H1 (cell line): ENCODE data around the gene FUT6. TPM values are rescaled to one million over a fixed set of nuclear protein-coding genes. Genes with fewer than 3 reads are reported as not detected.

Experiments used
- CTCF ChIA-PET: fragments of 300-600 bp; sonication (Branson Sonifier 250); formaldehyde crosslinking; loops from one replicate; lab custom pipeline; 2021; ENCODE audit not compliant: partially characterized antibody; lab: Charles Lee
- POLR2A ChIA-PET: fragments of 300-600 bp; sonication (Branson Sonifier 250); formaldehyde crosslinking; loops from one replicate; lab custom pipeline; 2021; ENCODE audit warnings: inconsistent platforms; ENCODE audit not compliant: partially characterized antibody; lab: Charles Lee
- DNase-seq, 2 experiments: peaks; one replicate each; pipeline versions ENCODE4 v3.0.0 to v3.0.0-alpha.2; 2010 to 2022; ENCODE audit warnings: low spot score in 2 of 2, low read depth in 1 of 2, mixed read lengths in 1 of 2
- FAIRE-seq: peaks from 2 replicates; lab custom pipeline; 2011; peaks lifted over from hg19 to GRCh38; lab: Jason Lieb, UNC
- H2AFZ ChIP-seq: 2 replicates; pipeline ENCODE4 v1.8.1; 2012; ENCODE audit warnings: low read length, inconsistent platforms
- H2AK5ac ChIP-seq: 2 replicates; pipeline ENCODE4 v1.6.1; 2013; ENCODE audit warnings: low read depth, low read length
- H2BK120ac ChIP-seq: replicated peaks from 2 replicates; pipeline ENCODE3; 2013; ENCODE audit warnings: low read depth, low read length, inconsistent platforms
- H2BK12ac ChIP-seq: 2 replicates; pipeline ENCODE4 v1.6.1; 2013; ENCODE audit warnings: low read depth, low read length
- H2BK15ac ChIP-seq: 2 replicates; pipeline ENCODE4 v1.6.1; 2013; ENCODE audit warnings: low read length
- H2BK20ac ChIP-seq: 2 replicates; pipeline ENCODE4 v1.6.1; 2013; ENCODE audit warnings: low read length
- H2BK5ac ChIP-seq: 2 replicates; pipeline ENCODE4 v1.6.1; 2013; ENCODE audit warnings: low read depth, low read length
- H3K14ac ChIP-seq: 2 replicates; pipeline ENCODE4 v1.6.1; 2013; ENCODE audit warnings: inconsistent platforms; ENCODE audit not compliant: insufficient read length
- H3K18ac ChIP-seq: 2 replicates; pipeline ENCODE4 v1.6.1; 2013; ENCODE audit warnings: low read length; ENCODE audit errors: extremely low read depth
- H3K23ac ChIP-seq: 2 replicates; pipeline ENCODE4 v1.6.1; 2013; ENCODE audit warnings: inconsistent platforms; ENCODE audit not compliant: insufficient read length
- H3K23me2 ChIP-seq: 2 replicates; pipeline ENCODE4 v1.6.1; 2013; ENCODE audit warnings: low read depth, low read length
- H3K27ac ChIP-seq: 2 replicates; pipeline ENCODE4 v1.6.1; 2011; ENCODE audit warnings: low read depth, low read length, inconsistent platforms
- H3K27me3 ChIP-seq, 4 experiments: replicated peaks in 1 of 4; 1 replicate in 1 of 4; 2 replicates in 3 of 4; pipeline versions ENCODE4 v1.6.1 to v1.8.1; 2011 to 2013; ENCODE audit warnings: low read length in 3 of 4, mild to moderate bottlenecking in 3 of 4, inconsistent platforms in 2 of 4, mixed read lengths in 2 of 4, moderate library complexity in 1 of 4; ENCODE audit not compliant: control insufficient read depth in 3 of 4, insufficient read depth in 3 of 4; ENCODE audit errors: extremely low read depth in 1 of 4
- H3K36me3 ChIP-seq, 4 experiments: 2 replicates each; pipeline versions ENCODE4 v1.6.1 to v1.8.1; 2011 to 2013; ENCODE audit warnings: mild to moderate bottlenecking in 4 of 4, low read length in 3 of 4, moderate library complexity in 2 of 4, control low read depth in 1 of 4, inconsistent platforms in 1 of 4; ENCODE audit not compliant: insufficient read depth in 4 of 4, control insufficient read depth in 2 of 4
- H3K4ac ChIP-seq: replicated peaks from 2 replicates; pipeline ENCODE3; 2013; ENCODE audit warnings: low read length, low read depth, mixed read lengths, inconsistent platforms; ENCODE audit not compliant: insufficient read length
- H3K4me1 ChIP-seq, 4 experiments: replicated peaks in 1 of 4; 1 replicate in 1 of 4; 2 replicates in 3 of 4; pipeline versions ENCODE4 v1.6.1 to v1.8.1; 2011 to 2013; ENCODE audit warnings: low read length in 3 of 4, inconsistent platforms in 2 of 4, mixed read lengths in 1 of 4; ENCODE audit not compliant: insufficient read depth in 4 of 4, control insufficient read depth in 3 of 4
- H3K4me2 ChIP-seq, 2 experiments: 2 replicates each; pipeline versions ENCODE4 v1.6.1 to v1.8.1; 2011 to 2013; ENCODE audit warnings: low read depth in 2 of 2, low read length in 2 of 2, control low read depth in 1 of 2, inconsistent platforms in 1 of 2, mild to moderate bottlenecking in 1 of 2; ENCODE audit not compliant: insufficient read depth in 1 of 2
- H3K4me3 ChIP-seq, 4 experiments: fragments of 200-600, 300-600 bp in 1 of 4; sonication (generic), shearing (Covaris generic), sonication (Bioruptor Twin) in 1 of 4; 2 replicates each; pipeline versions ENCODE4 v1.5.1 to v1.8.1; 2011 to 2016; ENCODE audit warnings: low read length in 4 of 4, low read depth in 3 of 4, control low read depth in 2 of 4, inconsistent platforms in 2 of 4, mild to moderate bottlenecking in 2 of 4, mixed read lengths in 1 of 4, moderate library complexity in 1 of 4; ENCODE audit not compliant: insufficient read depth in 2 of 4; ENCODE audit errors: extremely low read depth in 1 of 4
- H3K56ac ChIP-seq: replicated peaks from 2 replicates; pipeline ENCODE3; 2013; ENCODE audit warnings: low read depth, mild to moderate bottlenecking, mixed read lengths, low read length, inconsistent platforms; ENCODE audit not compliant: insufficient read length
- H3K79me1 ChIP-seq: 2 replicates; pipeline ENCODE4 v1.6.1; 2013; ENCODE audit warnings: low read depth, low read length, control low read depth
- H3K79me2 ChIP-seq, 2 experiments: 2 replicates each; pipeline versions ENCODE4 v1.6.1 to v1.8.1; 2012 to 2013; ENCODE audit warnings: low read length in 2 of 2, mild to moderate bottlenecking in 2 of 2, inconsistent platforms in 1 of 2; ENCODE audit not compliant: insufficient read depth in 2 of 2, control insufficient read depth in 1 of 2
- H3K9ac ChIP-seq, 4 experiments: replicated peaks in 1 of 4; 1 replicate in 1 of 4; 2 replicates in 3 of 4; pipeline versions ENCODE4 v1.6.1 to v1.8.1; 2011 to 2013; ENCODE audit warnings: low read depth in 3 of 4, low read length in 3 of 4, control low read depth in 2 of 4, mild to moderate bottlenecking in 2 of 4, moderate library complexity in 2 of 4, inconsistent platforms in 1 of 4; ENCODE audit errors: extremely low read depth in 1 of 4
- H3K9me3 ChIP-seq, 2 experiments: 2 replicates each; pipeline versions ENCODE4 v1.6.1 to v1.8.1; 2012 to 2013; ENCODE audit warnings: mild to moderate bottlenecking in 2 of 2, moderate library complexity in 2 of 2, control low read depth in 1 of 2, inconsistent platforms in 1 of 2, low read depth in 1 of 2, low read length in 1 of 2, mixed read lengths in 1 of 2; ENCODE audit not compliant: insufficient read depth in 2 of 2
- H4K20me1 ChIP-seq, 2 experiments: replicated peaks in 1 of 2; 2 replicates each; pipeline versions ENCODE3 to v1.8.1; 2011 to 2013; ENCODE audit warnings: inconsistent platforms in 2 of 2, low read length in 2 of 2, mild to moderate bottlenecking in 1 of 2; ENCODE audit not compliant: insufficient read depth in 2 of 2, control insufficient read depth in 1 of 2
- H4K5ac ChIP-seq: 2 replicates; pipeline ENCODE4 v1.6.1; 2013; ENCODE audit warnings: low read length, low read depth, mixed read lengths, inconsistent platforms; ENCODE audit not compliant: insufficient read length
- H4K8ac ChIP-seq: 2 replicates; pipeline ENCODE4 v1.8.0; 2013; ENCODE audit warnings: mild to moderate bottlenecking, moderate library complexity, low read length, inconsistent platforms; ENCODE audit not compliant: insufficient read depth; ENCODE audit errors: extremely low read depth
- H4K91ac ChIP-seq: replicated peaks from 2 replicates; pipeline ENCODE3; 2013; ENCODE audit warnings: low read length, mixed read lengths, inconsistent platforms; ENCODE audit not compliant: insufficient read length
- CBX8 ChIP-seq: fragments of 300-800, 300-1000 bp; sonication (generic); IDR thresholded peaks from 2 replicates; pipeline ENCODE4 v1.7.1; 2016; ENCODE audit warnings: low read depth, low read length, borderline replicate concordance
- CEBPB ChIP-seq: IDR thresholded peaks from 2 replicates; pipeline ENCODE4 v1.6.1; 2012; ENCODE audit warnings: low read depth, low read length
- GTF2F1 ChIP-seq: IDR thresholded peaks from 2 replicates; pipeline ENCODE4 v1.6.1; 2012; ENCODE audit warnings: low read depth, low read length, improper control_type of control experiment, borderline replicate concordance
- KDM5A ChIP-seq: fragments of 200-600 bp; IDR thresholded peaks from 2 replicates; pipeline ENCODE4 v1.7.1; 2012; ENCODE audit warnings: mild to moderate bottlenecking, low read length, inconsistent platforms, mixed read lengths
- PHF8 ChIP-seq: fragments of 200-600 bp; sonication (generic); conservative IDR thresholded peaks from 2 replicates; pipeline ENCODE4 v1.7.1; 2012; ENCODE audit warnings: low read depth, mild to moderate bottlenecking, inconsistent platforms, low read length, moderate library complexity
- RAD21 ChIP-seq, 2 experiments: IDR thresholded peaks in 1 of 2; conservative IDR thresholded peaks in 1 of 2; 2 replicates each; pipeline ENCODE4 v1.6.1; 2011; ENCODE audit warnings: low read depth in 2 of 2, low read length in 2 of 2, improper control_type of control experiment in 1 of 2, inconsistent platforms in 1 of 2, mild to moderate bottlenecking in 1 of 2, moderate library complexity in 1 of 2
- RNF2 ChIP-seq: fragments of 200-900, 300-1000 bp; sonication (generic); IDR thresholded peaks from 2 replicates; pipeline ENCODE4 v1.7.1; 2016; ENCODE audit warnings: borderline replicate concordance, low read depth, mild to moderate bottlenecking, antibody characterized with exemption, low read length; ENCODE audit not compliant: poor library complexity, severe bottlenecking; ENCODE audit errors: missing control alignments
- SIX5 ChIP-seq: IDR thresholded peaks from 2 replicates; pipeline ENCODE4 v1.6.1; 2011; ENCODE audit warnings: mild to moderate bottlenecking, low read depth, low read length
- TBP ChIP-seq: IDR thresholded peaks from 2 replicates; pipeline ENCODE4 v1.6.1; 2011; ENCODE audit warnings: low read depth, low read length, improper control_type of control experiment
- ZNF274 ChIP-seq: IDR thresholded peaks from 2 replicates; pipeline ENCODE4 v1.7.0; 2012; ENCODE audit warnings: low read length, borderline replicate concordance; ENCODE audit errors: extremely low read depth
- WGBS, 2 experiments: shearing (Covaris generic) in 1 of 2; methylation state at CpG; one replicate each; pipeline versions ENCODE4 v1.1.6 to v1.1.7; 2013 to 2015; ENCODE audit warnings: low lambda C conversion rate in 2 of 2, mixed read lengths in 2 of 2, inconsistent platforms in 1 of 2, low coverage in 1 of 2, missing lambda C conversion rate in 1 of 2; ENCODE audit not compliant: insufficient replicate concordance in 2 of 2, insufficient coverage in 1 of 2, insufficient read length in 1 of 2; ENCODE audit errors: extremely low coverage in 1 of 2, missing lambda C conversion rate in 1 of 2; 5-methylcytosine and 5-hydroxymethylcytosine counted together
- polyA plus RNA-seq, 7 experiments: library from polyadenylated mRNA; depleted of rRNA in 3 of 7; stranded (reverse) in 5 of 7; unstranded in 2 of 7; fragments of >200 nt in 5 of 7; fragments of 200-250 nt in 2 of 7; gene quantifications; 1 replicate in 5 of 7; 2 replicates in 1 of 7; 4 replicates in 1 of 7; pipeline versions ENCODE4 v1.2.1 to v1.2.3, GENCODE V29; 2011 to 2013; ENCODE audit warnings: missing spikeins in 2 of 7, mixed read lengths in 2 of 7
- total RNA-seq: library from RNA; stranded (reverse); fragmentation: NEBNext Ultra II Directional; extraction: Animal tissue kit (Norgen Biotek cat#: 25700); gene quantifications from 2 replicates; pipeline ENCODE4 v1.2.1, GENCODE V29; 2021
- TF ChIP-seq, protein P1 (sequence below): IDR thresholded peaks from 2 replicates; pipeline ENCODE4 v1.6.1; 2012; ENCODE audit warnings: inconsistent platforms

Gene FUT6
- total and polyA plus RNA-seq, 2 of the 8 experiments (the other 6 are each of a cell fraction or from before 2014, with no cell fraction given) = not detected

DNA sequence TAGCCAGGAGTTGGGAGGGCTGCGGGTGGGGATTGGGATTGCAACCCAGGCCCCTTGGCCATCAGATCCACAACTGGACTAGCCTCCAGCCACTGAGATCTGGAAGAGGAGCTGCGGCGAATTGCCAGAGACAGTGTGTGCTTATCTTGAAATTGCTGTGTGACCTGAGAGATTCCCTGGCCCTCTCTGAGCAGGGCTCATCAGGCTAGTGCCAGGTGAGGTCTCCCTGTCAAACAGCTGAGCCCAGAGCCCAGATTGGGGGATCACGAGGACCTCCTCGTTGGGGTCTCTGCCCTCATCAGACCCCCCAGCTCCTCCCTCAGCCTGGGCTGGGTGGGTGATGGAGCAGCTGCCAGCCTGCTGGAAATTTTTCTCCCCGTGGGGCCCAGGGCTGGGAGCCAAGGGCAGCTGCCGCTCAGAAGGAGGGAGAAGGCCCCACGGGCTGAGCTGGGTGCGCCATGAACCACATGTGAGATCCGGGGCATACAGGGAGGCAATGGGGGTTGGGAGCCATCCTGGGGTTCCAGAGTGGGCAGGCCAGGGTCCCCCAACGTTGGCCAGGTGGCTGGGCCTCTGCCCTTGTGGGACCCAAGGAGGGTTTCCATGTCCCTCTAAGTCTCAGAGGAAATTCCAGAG is 23.6 kb upstream of the FUT6 start:
- 63% methylated on average over 4 of the region's 11 CpGs; no CpG with 5 or more reads in 1 of the 2 experiments for whole genome bisulfite sequencing, 2 experiments
- Histone ChIP-seq H4K20me1 (no peaks in the 10 kb centered on the region), H3K79me2 (no peaks in the 10 kb centered on the region), H2BK120ac (no peak overlapping the region), H4K8ac (no peak overlapping the region), H2BK15ac (no peak overlapping the region), H2BK5ac (no peak overlapping the region), H3K56ac (no peak overlapping the region), H3K23me2 (no peaks in the 10 kb centered on the region), H3K4me3 (no peak overlapping the region), H3K4me2 (no peak overlapping the region), H2AK5ac (no peak overlapping the region), H3K23ac (no peak overlapping the region), H3K4me1 (no peaks in the 10 kb centered on the region; a peak in 1 of 7 replicates), H3K36me3 (no peaks in the 10 kb centered on the region), H2BK20ac (no peak overlapping the region), H3K27me3 (peaks cover 0 to 2% (median under 1%) of the 10 kb centered on the region in 4 experiments; a peak in 2 of 7 replicates), H2BK12ac (no peak overlapping the region), H3K9ac (no peak overlapping the region), H4K91ac (no peak overlapping the region), H4K5ac (no peak overlapping the region), H3K79me1 (no peaks in the 10 kb centered on the region), H2AFZ (no peak overlapping the region), H3K27ac (no peak overlapping the region), H3K9me3 (no peaks in the 10 kb centered on the region), H3K4ac (no peak overlapping the region), H3K14ac (no peak overlapping the region), H3K18ac (no peak overlapping the region)
- ChIA-PET POLR2A (interaction anchor here (0.6 to 2.1 kb wide), 4 partner anchors 10 to 34 kb away, joined by 3 to 7 read pairs (median 5); no protein-coding TSS in a partner anchor), CTCF (interaction anchor here (0.7 to 1.5 kb wide), 2 partner anchors 13 to 55 kb away, joined by 3 to 4 read pairs; no protein-coding TSS in a partner anchor)
- no peak for DNase-seq
- FAIRE-seq = no peak
- TF ChIP-seq, protein P1, sequence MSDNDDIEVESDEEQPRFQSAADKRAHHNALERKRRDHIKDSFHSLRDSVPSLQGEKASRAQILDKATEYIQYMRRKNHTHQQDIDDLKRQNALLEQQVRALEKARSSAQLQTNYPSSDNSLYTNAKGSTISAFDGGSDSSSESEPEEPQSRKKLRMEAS = no peak
- TF ChIP-seq CBX8 (no peak), SIX5 (no peak), KDM5A (no peak), GTF2F1 (no peak), PHF8 (no peak), RNF2 (no peak), TBP (no peak), RAD21 (IDR thresholded peaks at IDR 0.05 in 1 of 2, conservative IDR thresholded peaks at IDR 0.05 in 1 of 2; ENCODE audit: low read depth in 2 of 2, low read length in 2 of 2) (no peak), CEBPB (no peak), ZNF274 (no peak)
